Naive B cell (primary cell): Measurements from ENCODE around the gene CCDC17. TPM values are rescaled to one million over a fixed set of nuclear protein-coding genes. Genes with fewer than 3 reads are reported as not detected.

Source experiments
- ATAC-seq, 2 donors: fragments of 150-1000 bp; cut with Tn5 transposase; 2 replicates each; pipeline ENCODE4 v1.10.0; 2021; ENCODE audit warnings: low read depth in 2 of 2, mild to moderate bottlenecking in 2 of 2, moderate library complexity in 2 of 2
- DNase-seq: peaks from one replicate; pipeline ENCODE4 v3.0.0; 2022
- H3K27ac Mint-ChIP-seq, 6 donors: one replicate each; pipeline ENCODE4 v1.8.0; 2020 to 2022; ENCODE audit warnings: mild to moderate bottlenecking in 6 of 6, mixed read lengths in 6 of 6, moderate library complexity in 5 of 6, inconsistent platforms in 2 of 6
- H3K27me3 Mint-ChIP-seq, 3 donors: one replicate each; pipeline ENCODE4 v1.8.0; 2021 to 2022; ENCODE audit warnings: mixed read lengths in 3 of 3, mild to moderate bottlenecking in 1 of 3
- H3K36me3 Mint-ChIP-seq, 2 donors: one replicate each; pipeline ENCODE4 v1.8.0; 2020 to 2022; ENCODE audit warnings: mixed read lengths in 2 of 2, inconsistent platforms in 1 of 2, mild to moderate bottlenecking in 1 of 2
- H3K4me1 Mint-ChIP-seq, 3 donors: one replicate each; pipeline ENCODE4 v1.8.0; 2020 to 2022; ENCODE audit warnings: mixed read lengths in 3 of 3, inconsistent platforms in 1 of 3, mild to moderate bottlenecking in 1 of 3, moderate library complexity in 1 of 3
- H3K4me3 Mint-ChIP-seq, 8 donors: one replicate each; pipeline ENCODE4 v1.8.0; 2020 to 2022; ENCODE audit warnings: mild to moderate bottlenecking in 8 of 8, mixed read lengths in 8 of 8, moderate library complexity in 8 of 8, inconsistent platforms in 2 of 8
- H3K9me3 Mint-ChIP-seq, 7 donors: one replicate each; pipeline ENCODE4 v1.8.0; 2020 to 2022; ENCODE audit warnings: mixed read lengths in 7 of 7, mild to moderate bottlenecking in 5 of 7, inconsistent platforms in 2 of 7, moderate library complexity in 1 of 7
- polyA plus RNA-seq, 6 donors: library from polyadenylated mRNA; unstranded; fragments of 300-500 nt; fragmentation: Illumina TruSeq; gene quantifications; one replicate each; pipeline ENCODE4 v1.2.3, GENCODE V29; 2021; ENCODE audit warnings: low read depth in 6 of 6

Gene CCDC17
- polyA plus RNA-seq, 6 donors from 2014 or later, result 0.08 to 0.57 (median 0.11) TPM; not detected in 3

DNA sequence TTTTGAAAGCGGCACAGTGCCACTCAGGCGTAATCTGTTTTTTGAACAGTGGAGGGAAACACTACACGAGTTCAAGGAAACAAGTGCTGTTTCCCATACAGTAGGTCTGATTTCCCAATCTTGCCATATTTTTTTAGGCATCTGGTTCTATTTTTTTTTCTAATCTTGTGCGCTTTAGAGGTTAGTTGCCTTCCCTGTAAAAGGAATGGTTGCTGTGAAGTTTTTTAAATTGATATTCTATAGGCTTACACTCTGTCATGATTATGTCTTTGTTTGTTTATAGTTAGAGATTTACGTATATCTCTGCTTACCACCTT is 38.8 kb downstream of the CCDC17 start:
- Mint-ChIP-seq H3K4me3 (peak overlapping the region; percentile 96 to 100 (median 100)), H3K36me3 (peaks cover 0 to 9% of the 10 kb centered on the region in 2 donors), H3K27ac (peak overlapping the region; percentile 97 to 100 (median 97)), H3K9me3 (peaks cover 0 to 5% (median 2%) of the 10 kb centered on the region in 7 donors), H3K27me3 (no peaks in the 10 kb centered on the region), H3K4me1 (peaks cover 27 to 64% (median 44%) of the 10 kb centered on the region in 3 donors)
- ATAC-seq (no peak), DNase-seq (no peak)

DNA sequence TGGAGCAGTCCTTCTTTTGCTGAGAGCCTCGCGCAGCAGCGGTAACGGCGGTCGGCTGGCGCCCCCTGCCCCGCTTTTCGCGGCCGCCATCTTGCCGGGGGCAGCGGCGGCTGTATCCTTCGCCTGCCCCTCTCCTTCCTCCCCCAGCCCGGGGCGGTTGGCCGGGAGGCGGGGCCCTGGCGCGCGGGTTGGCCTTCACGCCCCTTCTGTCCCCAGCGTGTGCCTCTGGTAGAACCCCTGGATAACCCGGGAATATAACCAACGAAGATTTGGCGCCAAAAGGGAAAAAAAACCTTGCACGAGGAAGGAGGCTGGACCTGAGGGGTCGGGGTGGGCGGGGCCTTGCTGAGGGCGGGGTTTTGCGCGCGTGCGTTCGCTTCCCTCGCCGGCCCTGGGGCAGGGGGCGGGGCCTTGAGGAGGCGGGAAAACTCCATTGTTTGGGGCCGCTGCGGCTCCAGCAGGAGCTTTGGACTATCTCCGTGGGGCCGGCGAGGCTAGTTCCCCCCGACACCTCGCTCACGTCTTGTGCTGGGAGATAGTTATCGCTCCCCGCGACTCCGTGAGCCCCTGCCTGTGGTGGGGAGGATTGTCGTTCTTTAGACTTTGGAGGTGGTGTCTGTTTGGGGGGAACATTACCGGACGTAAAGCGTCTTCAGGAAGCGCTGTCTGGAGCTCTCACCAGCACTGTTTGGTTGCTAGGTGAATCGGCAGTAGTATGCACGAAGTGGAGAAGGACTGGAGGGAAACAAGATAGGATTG is 39.3 kb downstream of the CCDC17 start:
- Mint-ChIP-seq H3K36me3 (peaks cover 0 to 9% of the 10 kb centered on the region in 2 donors), H3K4me3 (peak overlapping the region; percentile 96 to 100 (median 100)), H3K27me3 (no peaks in the 10 kb centered on the region), H3K27ac (peak overlapping the region; percentile 97 to 100 (median 98)), H3K4me1 (peaks cover 27 to 61% (median 44%) of the 10 kb centered on the region in 3 donors), H3K9me3 (peaks cover 0 to 5% (median 2%) of the 10 kb centered on the region in 7 donors)
- ATAC-seq (peak; percentile 34 to 38), DNase-seq (peak; percentile 83)

DNA sequence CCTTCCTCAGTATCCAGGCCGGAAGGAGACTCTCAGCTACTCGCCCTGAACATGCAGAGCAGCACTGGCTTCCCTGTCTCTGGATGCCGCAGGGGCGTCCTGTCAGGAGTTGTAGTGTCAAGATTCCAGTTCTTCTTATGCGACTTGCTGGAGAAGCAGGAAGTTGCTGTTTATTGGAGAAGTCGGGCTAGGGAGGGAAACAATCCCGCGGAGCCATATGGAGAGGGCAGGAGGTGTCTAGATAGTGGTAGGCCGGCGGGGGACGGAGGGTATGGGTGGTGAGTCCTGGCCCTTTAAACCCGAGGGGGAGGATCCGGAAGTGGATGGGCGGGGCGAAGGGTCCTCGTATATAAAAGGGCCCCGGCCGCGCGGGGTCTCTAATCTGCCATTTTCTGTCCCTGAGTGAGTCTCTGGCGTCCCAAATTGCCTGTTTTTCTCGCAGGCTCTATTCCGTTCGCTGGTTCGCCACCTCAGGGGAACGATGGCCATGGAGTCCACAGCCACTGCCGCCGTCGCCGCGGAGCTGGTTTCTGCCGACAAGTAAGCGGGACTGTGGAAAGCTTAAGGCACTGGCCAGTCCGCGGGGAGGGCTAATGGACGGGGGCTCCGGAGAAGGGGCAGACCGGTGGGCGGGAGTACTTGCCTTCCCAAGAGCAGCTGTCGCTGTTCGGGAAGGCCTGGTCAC is 40.0 kb downstream of the CCDC17 start, which contains the start of gene NASP:
Gene NASP, plus strand, starts transcription at position 376 of the 685 bp plus-strand sequence. Its CDS starts 106 bp downstream, at position 482.
- H3K27ac Mint-ChIP-seq, result peak within 1 kb of the TSS; percentile 97 to 100 (median 98)
- H3K4me3 Mint-ChIP-seq, result peak within 1 kb of the TSS; percentile 96 to 100 (median 100)
- DNase-seq (peak; percentile 96), ATAC-seq (peak; percentile 58 to 63)
- peaks cover 0 to 9% of the 10 kb centered on the region in 2 donors for H3K36me3 Mint-ChIP-seq
- peaks cover 0 to 5% (median 2%) of the 10 kb centered on the region in 7 donors for H3K9me3 Mint-ChIP-seq
- no peaks in the 10 kb centered on the region for H3K27me3 Mint-ChIP-seq
- peaks cover 27 to 56% (median 44%) of the 10 kb centered on the region in 3 donors for H3K4me1 Mint-ChIP-seq

DNA sequence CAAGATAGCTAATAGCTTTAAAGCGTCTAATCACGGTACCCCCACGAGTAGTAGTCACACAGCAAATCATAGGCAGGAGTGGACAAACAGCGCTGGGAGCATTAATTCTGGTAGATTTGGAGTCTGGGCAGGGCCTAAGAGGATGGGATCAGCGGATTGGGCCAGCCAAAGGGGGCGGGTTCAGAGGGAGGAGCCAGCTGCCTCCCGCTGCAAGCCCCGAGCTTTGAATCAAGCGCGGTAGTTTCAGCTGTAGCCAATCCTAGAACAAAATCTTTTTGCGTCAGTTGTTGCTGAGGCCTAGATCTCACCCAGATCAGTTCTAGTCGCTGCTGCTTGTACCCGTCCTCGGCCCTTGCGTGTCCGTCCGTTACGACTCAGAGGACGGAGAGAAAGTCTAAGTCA is 40.6 kb downstream of the CCDC17 start:
- H3K27ac Mint-ChIP-seq, result peak overlapping the region; percentile 97 to 100 (median 98)
- ATAC-seq (peak; percentile 74 to 75), DNase-seq (peak; percentile 92)
- H3K36me3 Mint-ChIP-seq, result peaks cover 0 to 9% of the 10 kb centered on the region in 2 donors
- H3K9me3 Mint-ChIP-seq, result peaks cover 0 to 5% (median 2%) of the 10 kb centered on the region in 7 donors
- peak overlapping the region; percentile 96 to 100 (median 100) for H3K4me3 Mint-ChIP-seq
- no peaks in the 10 kb centered on the region for H3K27me3 Mint-ChIP-seq
- peaks cover 27 to 52% (median 44%) of the 10 kb centered on the region in 3 donors for H3K4me1 Mint-ChIP-seq

DNA sequence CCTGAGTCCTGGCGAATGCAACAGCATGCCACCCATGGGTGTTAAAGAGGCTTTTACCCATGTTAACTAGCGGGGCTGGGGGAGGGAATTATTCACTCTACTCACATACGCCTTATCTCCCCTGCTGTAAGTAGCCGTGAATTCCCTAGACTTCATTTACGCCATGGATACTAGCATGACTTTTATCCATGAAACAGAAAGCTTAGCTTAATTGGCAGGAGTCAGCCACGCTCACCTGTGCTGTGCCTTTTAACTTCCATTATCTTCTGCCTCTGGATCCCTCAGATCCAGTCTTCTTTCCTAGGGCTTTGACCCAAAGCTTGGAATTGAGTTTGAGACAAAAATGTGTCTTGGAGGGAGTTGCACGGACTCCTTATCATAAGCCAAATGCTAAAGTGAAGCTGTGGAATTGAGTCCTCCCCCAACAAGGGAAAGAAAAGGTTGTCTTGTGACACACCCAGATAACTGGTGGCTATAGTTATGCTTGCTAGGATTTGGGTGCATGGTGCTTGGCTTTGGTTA is 49.7 kb downstream of the CCDC17 start:
- no peaks in the 10 kb centered on the region for H3K27me3 Mint-ChIP-seq
- H3K9me3 Mint-ChIP-seq, result no peaks in the 10 kb centered on the region
- no peaks in the 10 kb centered on the region for H3K36me3 Mint-ChIP-seq
- no peak for DNase-seq
- H3K27ac Mint-ChIP-seq, result no peak overlapping the region
- peak overlapping the region in 1 of 8 donors; percentile 67 for H3K4me3 Mint-ChIP-seq
- peaks cover 0 to 8% (median 5%) of the 10 kb centered on the region in 3 donors for H3K4me1 Mint-ChIP-seq
- ATAC-seq, result no peak

DNA sequence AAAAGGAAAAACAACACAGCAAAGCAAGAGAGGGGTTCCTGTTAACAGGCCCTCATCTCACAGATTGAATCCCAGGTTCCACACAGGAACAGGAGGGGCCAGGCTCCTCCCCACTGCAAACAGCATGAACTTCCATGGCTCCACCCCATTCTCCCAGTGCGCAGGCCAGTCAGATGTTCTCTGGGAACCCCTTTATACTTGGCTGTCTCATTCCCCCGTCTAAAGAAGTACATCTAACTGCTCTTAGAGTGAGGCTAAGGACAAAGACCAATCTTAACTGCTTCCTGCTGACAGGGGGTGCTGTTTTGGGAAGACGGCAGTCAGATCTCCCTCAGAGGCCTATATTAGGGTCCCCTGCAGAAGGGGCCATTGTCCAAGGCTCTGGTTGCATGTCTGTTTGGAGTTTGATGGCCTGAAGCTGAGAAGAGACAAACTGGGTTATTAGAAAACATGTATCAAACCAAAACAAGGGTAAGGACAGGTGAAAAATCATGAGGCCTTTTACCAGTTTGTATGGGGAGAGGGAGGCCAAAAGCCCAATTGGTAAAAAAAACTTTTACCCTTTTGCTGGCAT is 50.5 kb downstream of the CCDC17 start:
- Mint-ChIP-seq H3K27ac (peak overlapping the region in 1 of 6 donors; percentile 61), H3K9me3 (no peaks in the 10 kb centered on the region), H3K4me3 (no peak overlapping the region), H3K36me3 (no peaks in the 10 kb centered on the region), H3K4me1 (peaks cover 0 to 8% (median 5%) of the 10 kb centered on the region in 3 donors), H3K27me3 (no peaks in the 10 kb centered on the region)
- DNase-seq (no peak), ATAC-seq (no peak)

DNA sequence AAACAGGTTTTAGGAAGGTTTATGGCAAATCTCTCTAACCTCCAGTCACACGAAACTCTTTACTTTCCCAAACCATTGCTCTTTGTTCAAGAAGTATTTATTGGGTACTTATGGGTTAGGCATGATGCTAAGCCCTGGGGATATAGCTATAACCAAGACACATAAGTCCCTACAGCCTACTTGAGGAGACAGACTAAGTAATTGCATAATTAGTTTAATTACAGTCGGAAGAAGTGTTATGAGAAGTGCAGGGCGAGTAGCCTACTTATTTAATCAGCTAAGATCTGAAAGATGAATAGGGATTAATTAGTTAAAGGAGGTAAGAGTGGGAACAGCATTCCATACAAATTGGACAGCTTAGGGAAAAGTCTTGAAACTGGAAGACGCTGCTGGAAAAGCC is 53.2 kb downstream of the CCDC17 start:
- no peaks in the 10 kb centered on the region for H3K9me3 Mint-ChIP-seq
- H3K4me1 Mint-ChIP-seq, result peaks cover 3 to 8% (median 5%) of the 10 kb centered on the region in 3 donors
- DNase-seq (no peak), ATAC-seq (no peak)
- H3K4me3 Mint-ChIP-seq, result no peak overlapping the region
- peaks cover 4 to 20% of the 10 kb centered on the region in 2 donors for H3K36me3 Mint-ChIP-seq
- H3K27me3 Mint-ChIP-seq, result no peaks in the 10 kb centered on the region
- H3K27ac Mint-ChIP-seq, result peak overlapping the region in 4 of 6 donors; percentile 57 to 93 (median 76)

Other genes starting within 250 kb of the CCDC17 start
- gene TESK2, start 132.9 kb downstream of the CCDC17 start, polyA plus RNA-seq, result 10 to 100 TPM in 5 of 6 donors, 1 to 10 TPM in 1; 9.0 to 20.1 (median 12.9) TPM
- 1 to 10 TPM; 1.6 to 6.8 (median 5.1) TPM for gene CCDC163, start 124.0 kb downstream of the CCDC17 start, polyA plus RNA-seq
- 1 to 10 TPM in 1 of 6 donors, under 1 TPM in 4, not detected in 1; 0.20 to 1.5 (median 0.41) TPM for gene MMACHC, start 123.8 kb downstream of the CCDC17 start, polyA plus RNA-seq
- 100 to 1,000 TPM; 171 to 239 (median 203) TPM for gene PRDX1, start 102.2 kb downstream of the CCDC17 start, polyA plus RNA-seq
- gene AKR1A1, start 73.2 kb downstream of the CCDC17 start, polyA plus RNA-seq, result 100 to 1,000 TPM; 123 to 249 (median 130) TPM
- 100 to 1,000 TPM in 4 of 6 donors, 10 to 100 TPM in 2; 90.5 to 140 (median 114) TPM for gene NASP, start 40.0 kb downstream of the CCDC17 start, polyA plus RNA-seq
- 100 to 1,000 TPM in 2 of 6 donors, 10 to 100 TPM in 4; 83.6 to 106 (median 92.0) TPM for gene GPBP1L1, start 62.5 kb upstream of the CCDC17 start, polyA plus RNA-seq
- 10 to 100 TPM; 44.3 to 72.7 (median 60.5) TPM for gene TMEM69, start 64.1 kb upstream of the CCDC17 start, polyA plus RNA-seq
- gene IPP, start 126.6 kb upstream of the CCDC17 start, polyA plus RNA-seq, result 10 to 100 TPM in 4 of 6 donors, 1 to 10 TPM in 2; 8.6 to 16.9 (median 11.0) TPM
- gene MAST2, start 179.6 kb upstream of the CCDC17 start, polyA plus RNA-seq, result 1 to 10 TPM in 4 of 6 donors, under 1 TPM in 1, not detected in 1; 0.86 to 5.1 (median 3.2) TPM